ENCODE data around the gene COX10.
"Not testable (repeated sequence)": the region's sequence is repeated elsewhere in the genome, so short reads cannot be mapped to it uniquely, and the experiment has no call there.

Gene COX10

DNA sequence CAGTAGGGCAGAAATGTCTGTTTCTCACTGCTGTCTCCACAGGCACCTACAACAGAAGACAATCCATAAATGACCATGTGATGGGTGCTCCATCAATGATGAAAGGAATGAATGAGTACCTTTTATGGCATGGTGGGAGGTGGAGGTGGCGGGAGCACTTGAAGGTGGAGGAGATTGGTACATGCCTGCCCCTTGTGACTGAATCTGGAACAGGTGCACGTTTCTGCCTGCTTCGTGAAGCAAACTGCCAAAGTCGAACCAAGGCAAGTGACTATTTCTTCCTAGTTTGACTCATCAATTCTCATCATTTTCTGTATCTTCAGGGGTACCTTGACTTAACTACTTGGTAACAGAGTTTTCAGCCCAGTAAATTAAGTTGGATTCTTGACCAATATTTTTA, 141.9 kb downstream of the COX10 start:
- no peak for DNase-seq

GRCh38 chr17:14211801-14212200, 142.5 kb downstream of the COX10 start:
- DNase-seq, result peak; percentile 76

GRCh38 chr17:14212401-14212800, 143.1 kb downstream of the COX10 start:
- no peak for DNase-seq

DNA sequence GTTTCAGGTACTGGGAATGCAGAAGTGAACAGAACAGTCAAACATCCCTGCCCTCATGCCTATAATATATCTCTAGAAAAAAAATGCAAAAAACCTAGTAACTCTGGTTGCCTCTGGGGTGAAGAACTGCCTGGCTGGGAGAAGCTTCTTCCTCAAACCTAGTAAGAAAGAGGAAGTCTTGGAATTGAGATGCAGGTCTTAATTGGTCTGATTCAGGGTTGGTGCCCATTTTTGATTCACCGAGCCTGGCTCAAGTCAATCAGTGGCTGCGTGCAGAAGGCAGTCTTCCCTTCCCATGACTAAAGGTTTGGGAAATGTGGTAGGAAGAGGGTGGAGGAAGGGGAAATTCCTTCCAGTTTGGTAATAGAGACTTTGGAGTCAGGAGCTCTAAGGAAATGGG, 145.0 kb downstream of the COX10 start:
- no peak for DNase-seq

DNA sequence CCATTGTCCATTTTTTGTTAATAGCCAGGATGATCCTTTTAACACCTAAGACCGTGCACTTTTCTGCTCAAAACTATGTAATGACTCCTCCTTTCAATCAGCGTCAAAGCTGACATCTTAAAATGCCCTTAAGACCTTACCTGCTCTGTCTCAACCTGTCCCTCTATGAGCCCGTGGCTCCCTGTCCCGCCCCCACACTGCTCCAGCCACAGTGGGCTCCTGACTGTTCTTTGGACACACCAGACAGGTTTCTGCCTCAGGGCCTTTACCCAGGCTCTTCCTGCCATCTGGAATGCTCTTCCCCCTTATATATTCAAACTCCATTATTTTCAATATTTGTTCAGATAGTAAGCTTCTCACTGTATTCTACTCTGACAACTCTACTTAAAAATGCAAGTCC, 153.3 kb downstream of the COX10 start:
- no peak for DNase-seq

DNA sequence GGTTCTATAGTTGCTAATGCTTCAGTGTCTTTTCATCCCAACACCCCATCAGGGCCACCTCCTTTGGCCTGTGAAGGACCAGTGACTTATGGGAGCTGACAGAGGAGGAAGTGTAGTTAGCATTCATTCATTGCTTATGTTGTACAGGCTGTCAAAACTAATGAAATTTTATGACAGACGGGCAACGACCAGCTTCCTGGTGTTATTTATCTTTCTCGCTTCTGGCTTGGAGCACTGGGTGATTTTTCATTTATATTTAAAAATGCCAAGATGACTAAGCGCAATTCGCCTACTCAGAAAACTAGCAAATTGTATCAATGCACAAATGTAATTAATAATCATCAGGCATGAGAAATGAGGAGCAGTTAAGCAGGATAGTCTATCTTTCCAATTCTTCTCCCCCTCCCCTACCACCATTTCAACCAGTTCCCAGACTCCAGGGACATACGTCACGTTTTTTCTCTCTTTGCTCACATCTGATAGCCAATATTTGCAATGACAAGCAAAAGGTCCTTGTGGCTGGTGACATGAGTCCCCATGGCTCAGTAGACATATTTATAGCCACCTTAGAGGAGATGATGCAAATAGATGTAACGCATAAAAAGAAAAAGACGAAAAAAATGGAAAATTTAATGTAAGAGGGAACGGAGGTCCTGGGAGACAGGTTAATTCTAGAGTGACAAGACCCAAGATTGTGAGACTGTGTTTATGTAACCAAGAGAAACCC, 156.1 kb downstream of the COX10 start:
- DNase-seq, result no peak

DNA sequence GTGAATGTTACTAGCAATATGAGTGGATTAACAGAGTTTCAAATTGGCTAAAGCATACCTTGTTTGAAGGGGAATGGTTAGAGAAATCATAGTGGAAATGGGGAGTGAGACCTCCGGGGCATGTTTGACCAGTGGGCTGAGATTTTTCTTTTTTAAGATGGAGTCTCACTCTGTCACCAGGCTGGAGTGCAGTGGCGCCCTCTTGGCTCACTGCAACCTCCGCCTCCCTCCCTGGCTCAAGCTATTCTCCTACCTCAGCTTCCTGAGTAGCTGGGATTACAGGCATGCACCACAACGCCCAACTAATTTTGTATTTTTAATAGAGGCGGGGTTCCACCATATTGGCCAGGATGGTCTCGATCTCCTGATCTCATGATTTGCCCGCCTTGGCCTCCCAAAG, 157.7 kb downstream of the COX10 start:
- no peak for DNase-seq

DNA sequence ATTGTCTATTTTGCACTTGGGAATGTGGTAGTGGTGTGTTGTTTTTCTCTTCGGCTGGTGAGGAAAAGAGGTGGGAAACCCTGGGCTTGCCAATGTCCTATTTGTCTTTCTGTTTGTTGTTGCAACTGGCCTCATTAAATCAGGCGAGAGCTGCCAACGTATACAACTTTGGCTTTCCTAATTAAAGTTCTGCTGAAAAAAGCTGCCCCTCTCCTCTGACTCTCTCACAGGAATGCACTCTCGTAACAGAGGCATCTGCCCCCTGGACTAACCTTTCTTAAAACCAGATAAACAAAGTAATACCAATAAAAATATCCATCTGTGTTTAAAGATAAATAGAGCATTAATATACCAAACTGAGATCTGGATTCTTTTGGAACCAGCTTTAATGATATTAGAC, 159.6 kb downstream of the COX10 start:
- DNase-seq, result no peak

- DNase-seq, result not testable (repeated sequence)
Measured at GRCh38 chr17:14231187-14231586, 161.9 kb downstream of the COX10 start.

- DNase-seq, result not testable (repeated sequence)
Measured at GRCh38 chr17:14235047-14235446, 165.7 kb downstream of the COX10 start.

GRCh38 chr17:14236032-14236431, 166.7 kb downstream of the COX10 start:
- not testable (repeated sequence) for DNase-seq

DNA sequence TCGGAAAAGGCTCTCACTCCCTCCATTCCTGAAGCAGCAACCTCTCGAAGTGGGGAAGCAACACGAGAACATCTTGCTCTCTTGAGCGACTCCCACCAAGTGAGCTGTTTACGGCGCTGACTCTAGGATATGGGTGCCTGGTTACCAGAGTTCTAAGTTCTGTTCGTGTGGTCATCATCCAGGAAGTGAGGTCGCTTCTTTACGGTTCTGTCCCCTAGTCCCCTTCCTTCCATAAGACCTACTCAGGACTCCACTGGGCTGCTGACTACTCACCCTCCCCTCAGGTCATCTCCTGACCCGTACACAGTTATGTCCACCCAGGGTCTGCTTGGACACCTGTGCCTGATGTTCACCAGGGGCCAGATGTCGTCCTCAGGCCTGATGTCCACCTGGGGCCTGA, 167.5 kb downstream of the COX10 start, which contains the start of gene CDRT15:
Gene CDRT15 (minus strand): TSS at position 101 of the 400 bp plus-strand sequence. CDS start 29 bp downstream, at position 72.
- DNase-seq, result not testable (repeated sequence)

- DNase-seq, result not testable (repeated sequence)
Measured at GRCh38 chr17:14239271-14239670, 170.0 kb downstream of the COX10 start.

GRCh38 chr17:14245002-14245401, 175.7 kb downstream of the COX10 start:
- DNase-seq, result no peak

- DNase-seq, result no peak
Measured at GRCh38 chr17:14245629-14246028, 176.3 kb downstream of the COX10 start.

Data from activated CD8-positive, alpha-beta memory T cell treated with anti-CD3 and anti-CD28 coated beads, Interleukin-2, amount 50 U/mL, for 48 hours (primary cell).